Measurements from ENCODE around the gene MAN2B2.

Gene MAN2B2

DNA sequence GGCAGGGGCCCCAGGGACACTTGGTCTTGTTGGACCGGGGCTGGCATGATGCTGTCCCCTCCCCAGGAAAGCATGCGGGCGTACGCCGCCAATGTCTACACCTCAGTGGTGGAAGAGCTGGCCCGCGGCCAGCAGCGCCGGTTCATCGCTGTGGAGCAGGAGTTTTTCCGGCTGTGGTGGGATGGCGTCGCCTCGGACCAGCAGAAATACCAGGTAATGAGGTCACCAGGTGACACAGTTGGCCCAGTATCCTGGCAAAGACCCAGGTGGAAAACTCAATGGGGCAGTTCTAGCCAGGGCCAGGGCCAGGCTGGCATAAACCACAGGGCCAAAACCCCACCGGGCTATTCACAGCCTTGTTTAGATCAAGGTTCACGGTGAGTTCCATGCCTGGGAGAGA, 1.5 kb downstream of the MAN2B2 start:
- H3K9ac ChIP-seq (ENCODE audit: low read length) = no peak overlapping the region
- peaks cover 19% of the 10 kb centered on the region for H3K27me3 ChIP-seq (ENCODE audit: low read depth, low read length)
- H3K4me3 ChIP-seq (ENCODE audit: low read length) = no peak overlapping the region
- no peak overlapping the region for H2AFZ ChIP-seq (ENCODE audit: low read depth, low read length)
- peaks cover 5% of the 10 kb centered on the region; the same call in 1 of the 2 replicates for H3K79me2 ChIP-seq (ENCODE audit: low read length)
- H3K9me3 ChIP-seq (ENCODE audit: insufficient read depth, low read length) = no peaks in the 10 kb centered on the region
- H4K20me1 ChIP-seq (ENCODE audit: insufficient read depth, low read length) = no peaks in the 10 kb centered on the region
- no peak overlapping the region for H3K4me2 ChIP-seq (ENCODE audit: low read length)
- peaks cover 8% of the 10 kb centered on the region; the same call in 1 of the 2 replicates for H3K4me1 ChIP-seq (ENCODE audit: low read length)
- TF ChIP-seq, protein P1, sequence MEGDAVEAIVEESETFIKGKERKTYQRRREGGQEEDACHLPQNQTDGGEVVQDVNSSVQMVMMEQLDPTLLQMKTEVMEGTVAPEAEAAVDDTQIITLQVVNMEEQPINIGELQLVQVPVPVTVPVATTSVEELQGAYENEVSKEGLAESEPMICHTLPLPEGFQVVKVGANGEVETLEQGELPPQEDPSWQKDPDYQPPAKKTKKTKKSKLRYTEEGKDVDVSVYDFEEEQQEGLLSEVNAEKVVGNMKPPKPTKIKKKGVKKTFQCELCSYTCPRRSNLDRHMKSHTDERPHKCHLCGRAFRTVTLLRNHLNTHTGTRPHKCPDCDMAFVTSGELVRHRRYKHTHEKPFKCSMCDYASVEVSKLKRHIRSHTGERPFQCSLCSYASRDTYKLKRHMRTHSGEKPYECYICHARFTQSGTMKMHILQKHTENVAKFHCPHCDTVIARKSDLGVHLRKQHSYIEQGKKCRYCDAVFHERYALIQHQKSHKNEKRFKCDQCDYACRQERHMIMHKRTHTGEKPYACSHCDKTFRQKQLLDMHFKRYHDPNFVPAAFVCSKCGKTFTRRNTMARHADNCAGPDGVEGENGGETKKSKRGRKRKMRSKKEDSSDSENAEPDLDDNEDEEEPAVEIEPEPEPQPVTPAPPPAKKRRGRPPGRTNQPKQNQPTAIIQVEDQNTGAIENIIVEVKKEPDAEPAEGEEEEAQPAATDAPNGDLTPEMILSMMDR (IDR thresholded peaks at IDR 0.05; ENCODE audit: low read depth, low read length) = no peak
- H3K36me3 ChIP-seq (replicated peaks; ENCODE audit: low read depth, low read length) = peaks cover 12% of the 10 kb centered on the region
- no peak overlapping the region for H3K27ac ChIP-seq (ENCODE audit: low read length)

DNA sequence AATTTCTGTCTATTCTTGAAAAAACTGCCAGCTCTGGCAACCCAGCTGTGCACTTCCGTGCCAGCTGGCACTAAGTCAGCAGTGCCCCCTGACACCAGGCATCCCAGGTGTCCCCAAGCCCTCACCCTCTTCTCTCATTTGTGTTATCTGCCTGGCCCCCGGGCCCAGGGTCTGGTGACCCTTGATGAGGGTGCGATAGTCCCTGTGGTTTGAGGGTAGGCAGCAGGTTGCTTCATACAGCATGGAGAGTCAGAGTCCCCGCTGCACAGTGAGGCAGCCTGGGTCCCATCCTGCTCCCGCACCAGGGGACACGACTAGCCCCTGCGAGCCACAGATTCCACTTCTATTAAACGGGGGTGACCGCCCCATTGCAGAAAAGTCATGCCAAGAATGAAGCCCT, 1.9 kb downstream of the MAN2B2 start:
- H2AFZ ChIP-seq (ENCODE audit: low read depth, low read length) = no peak overlapping the region
- H3K4me3 ChIP-seq (ENCODE audit: low read length) = no peak overlapping the region
- no peak for TF ChIP-seq EZH2phosphoT487 (IDR thresholded peaks at IDR 0.05; ENCODE audit: low read depth)
- peaks cover 16% of the 10 kb centered on the region; the same call in 1 of the 2 replicates for H3K27me3 ChIP-seq (ENCODE audit: low read depth, low read length)
- H3K36me3 ChIP-seq (replicated peaks; ENCODE audit: low read depth, low read length) = peaks cover 12% of the 10 kb centered on the region
- no peak overlapping the region for H3K4me2 ChIP-seq (ENCODE audit: low read length)
- peaks cover 8% of the 10 kb centered on the region; the same call in 1 of the 2 replicates for H3K4me1 ChIP-seq (ENCODE audit: low read length)
- H4K20me1 ChIP-seq (ENCODE audit: insufficient read depth, low read length) = no peaks in the 10 kb centered on the region
- no peaks in the 10 kb centered on the region for H3K9me3 ChIP-seq (ENCODE audit: insufficient read depth, low read length)
- no peak overlapping the region for H3K27ac ChIP-seq (ENCODE audit: low read length)
- no peak overlapping the region for H3K9ac ChIP-seq (ENCODE audit: low read length)
- H3K79me2 ChIP-seq (ENCODE audit: low read length) = peaks cover 5% of the 10 kb centered on the region; the same call in 1 of the 2 replicates

DNA sequence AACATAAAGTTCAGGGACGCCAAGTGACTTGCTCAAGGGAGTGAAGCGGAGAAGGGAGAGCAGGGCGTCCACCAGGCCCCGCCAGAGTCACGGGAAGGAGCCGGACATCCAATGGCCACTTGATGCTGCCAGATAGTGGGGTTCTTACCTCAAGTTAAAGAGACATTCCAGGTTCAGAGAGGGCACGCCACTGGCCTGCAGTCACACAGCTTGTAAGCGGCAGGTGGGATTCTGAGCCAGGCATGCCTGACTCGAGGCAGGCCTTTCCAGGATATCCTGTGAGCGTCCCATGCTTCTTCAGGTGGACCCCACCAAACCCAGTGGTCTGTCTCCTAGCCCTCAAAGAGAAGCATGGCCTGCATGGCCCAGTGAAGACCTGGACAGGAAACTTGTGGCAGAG, 2.4 kb downstream of the MAN2B2 start:
- no peak overlapping the region for H3K9ac ChIP-seq (ENCODE audit: low read length)
- H3K4me1 ChIP-seq (ENCODE audit: low read length) = peaks cover 8% of the 10 kb centered on the region; the same call in 1 of the 2 replicates
- no peak overlapping the region for H3K27ac ChIP-seq (ENCODE audit: low read length)
- no peaks in the 10 kb centered on the region for H4K20me1 ChIP-seq (ENCODE audit: insufficient read depth, low read length)
- no peak overlapping the region for H3K4me3 ChIP-seq (ENCODE audit: low read length)
- no peak overlapping the region for H3K4me2 ChIP-seq (ENCODE audit: low read length)
- peaks cover 5% of the 10 kb centered on the region; the same call in 1 of the 2 replicates for H3K79me2 ChIP-seq (ENCODE audit: low read length)
- peaks cover 15% of the 10 kb centered on the region; the same call in 1 of the 2 replicates for H3K27me3 ChIP-seq (ENCODE audit: low read depth, low read length)
- TF ChIP-seq, protein P1 (IDR thresholded peaks at IDR 0.05; ENCODE audit: low read depth, low read length) = no peak
- TF ChIP-seq EZH2phosphoT487 (IDR thresholded peaks at IDR 0.05; ENCODE audit: low read depth) = no peak
- H3K9me3 ChIP-seq (ENCODE audit: insufficient read depth, low read length) = no peaks in the 10 kb centered on the region
- no peak overlapping the region for H2AFZ ChIP-seq (ENCODE audit: low read depth, low read length)
- H3K36me3 ChIP-seq (replicated peaks; ENCODE audit: low read depth, low read length) = peaks cover 12% of the 10 kb centered on the region

DNA sequence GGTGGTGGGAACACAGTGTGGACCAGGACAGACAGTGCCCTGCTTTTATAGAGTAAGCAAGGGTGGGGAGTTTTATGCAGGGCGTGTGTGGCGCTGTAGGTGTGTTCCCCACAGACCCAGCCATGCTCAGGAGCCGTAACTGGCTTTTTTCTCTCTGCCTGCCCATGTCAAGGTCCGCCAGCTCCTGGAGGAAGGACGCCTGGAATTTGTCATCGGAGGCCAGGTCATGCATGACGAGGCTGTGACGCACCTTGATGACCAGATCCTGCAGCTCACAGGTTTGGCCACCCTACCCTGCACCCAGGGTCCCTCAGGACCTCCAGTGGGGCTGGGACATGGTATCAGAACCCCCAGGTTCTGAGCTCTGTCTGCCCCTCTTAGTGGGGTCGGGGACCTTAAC, 3.2 kb downstream of the MAN2B2 start:
- Histone ChIP-seq H4K20me1 (ENCODE audit: insufficient read depth, low read length) (no peaks in the 10 kb centered on the region), H2AFZ (ENCODE audit: low read depth, low read length) (no peak overlapping the region), H3K9me3 (ENCODE audit: insufficient read depth, low read length) (no peaks in the 10 kb centered on the region), H3K4me3 (ENCODE audit: low read length) (no peak overlapping the region), H3K27me3 (ENCODE audit: low read depth, low read length) (peaks cover 8% of the 10 kb centered on the region; the same call in 1 of the 2 replicates), H3K4me2 (ENCODE audit: low read length) (no peak overlapping the region), H3K36me3 (replicated peaks; ENCODE audit: low read depth, low read length) (peaks cover 17% of the 10 kb centered on the region), H3K4me1 (ENCODE audit: low read length) (peaks cover 8% of the 10 kb centered on the region; the same call in 1 of the 2 replicates), H3K27ac (ENCODE audit: low read length) (no peak overlapping the region), H3K79me2 (ENCODE audit: low read length) (peaks cover 5% of the 10 kb centered on the region; the same call in 1 of the 2 replicates), H3K9ac (ENCODE audit: low read length) (no peak overlapping the region)
- no peak for TF ChIP-seq EZH2phosphoT487 (IDR thresholded peaks at IDR 0.05; ENCODE audit: low read depth)
- TF ChIP-seq, protein P1 (IDR thresholded peaks at IDR 0.05; ENCODE audit: low read depth, low read length) = no peak
